Thoracic aorta (tissue), 2 donors: ENCODE measurements around the gene PPP1R12A. TPM values are rescaled to one million over a fixed set of nuclear protein-coding genes. Genes with fewer than 3 reads are reported as not detected.

Source experiments
- ATAC-seq: fragments of 150-250 bp; one replicate; pipeline ENCODE4 v1.8.0; 2017; ENCODE audit warnings: low read depth; ENCODE audit not compliant: insufficient number of reproducible peaks, low FRiP score
- DNase-seq: peaks from one replicate; pipeline ENCODE4 v3.0.0-alpha.2; 2020; ENCODE audit warnings: low spot score
- H3K27ac ChIP-seq, 2 donors: fragments of 200-600 bp; sonication (generic); 1 replicate in 1 of 2; 2 replicates in 1 of 2; pipeline ENCODE4 v1.5.1; 2016; ENCODE audit warnings: mild to moderate bottlenecking in 2 of 2, moderate library complexity in 2 of 2
- H3K27me3 ChIP-seq: fragments of 200-600 bp; sonication (generic); replicated peaks from 2 replicates; pipeline ENCODE4 v1.6.0; 2016; ENCODE audit warnings: mild to moderate bottlenecking; ENCODE audit not compliant: insufficient read depth
- H3K36me3 ChIP-seq: fragments of 200-600 bp; sonication (generic); one replicate; pipeline ENCODE4 v1.5.1; 2016
- H3K4me1 ChIP-seq, 2 donors: fragments of 200-600 bp; sonication (generic); 1 replicate in 1 of 2; 2 replicates in 1 of 2; pipeline versions ENCODE4 v1.5.1 to v1.6.0; 2016; ENCODE audit warnings: low read depth in 2 of 2, mild to moderate bottlenecking in 1 of 2; ENCODE audit not compliant: control insufficient read depth in 1 of 2
- H3K4me3 ChIP-seq: fragments of 200-600 bp; sonication (generic); 2 replicates; pipeline ENCODE4 v1.5.1; 2016; ENCODE audit warnings: mild to moderate bottlenecking
- H3K9me3 ChIP-seq: fragments of 200-600 bp; sonication (generic); 2 replicates; pipeline ENCODE4 v1.5.1; 2016
- CTCF ChIP-seq: fragments of 200-600 bp; sonication (generic); IDR thresholded peaks from one replicate; pipeline ENCODE4 v1.5.1; 2019; ENCODE audit warnings: antibody characterized with exemption
- total RNA-seq, 2 donors: library from RNA; depleted of rRNA; stranded (reverse); fragments of >200 nt; gene quantifications; one replicate each; pipeline versions ENCODE4 v1.1.0 to v1.2.3, GENCODE V29; 2016

Gene PPP1R12A
- total RNA-seq, 2 donors from 2014 or later = 151 to 199 TPM

- Histone ChIP-seq H3K27ac (no peak overlapping the region), H3K4me1 (peaks cover 0 to 5% of the 10 kb centered on the region in 2 donors), H3K9me3 (no peaks in the 10 kb centered on the region), H3K4me3 (no peak overlapping the region), H3K36me3 (no peaks in the 10 kb centered on the region), H3K27me3 (no peaks in the 10 kb centered on the region)
- no peak for TF ChIP-seq CTCF
- ATAC-seq = no peak
- no peak for DNase-seq
Measured at GRCh38 chr12:79975143-79975542, 40.2 kb upstream of the PPP1R12A start.

- no peaks in the 10 kb centered on the region for H3K9me3 ChIP-seq
- no peaks in the 10 kb centered on the region for H3K27me3 ChIP-seq
- H3K4me3 ChIP-seq = no peak overlapping the region
- no peak overlapping the region for H3K27ac ChIP-seq
- DNase-seq = no peak
- peaks cover 0 to 5% of the 10 kb centered on the region in 2 donors for H3K4me1 ChIP-seq
- ATAC-seq = no peak
- no peak for TF ChIP-seq CTCF
- no peaks in the 10 kb centered on the region for H3K36me3 ChIP-seq
Measured at GRCh38 chr12:79973801-79974200, 38.9 kb upstream of the PPP1R12A start.

- no peaks in the 10 kb centered on the region for H3K27me3 ChIP-seq
- peaks cover 4 to 9% of the 10 kb centered on the region in 2 donors for H3K4me1 ChIP-seq
- no peak for ATAC-seq
- DNase-seq = no peak
- TF ChIP-seq CTCF = no peak
- H3K9me3 ChIP-seq = no peaks in the 10 kb centered on the region
- no peaks in the 10 kb centered on the region for H3K36me3 ChIP-seq
- no peak overlapping the region for H3K4me3 ChIP-seq
- no peak overlapping the region for H3K27ac ChIP-seq
Measured at GRCh38 chr12:79964100-79964627, 29.3 kb upstream of the PPP1R12A start.

GRCh38 chr12:79961411-79961810 is 26.5 kb upstream of the PPP1R12A start:
- Histone ChIP-seq H3K36me3 (no peaks in the 10 kb centered on the region), H3K27ac (no peak overlapping the region), H3K4me3 (no peak overlapping the region), H3K27me3 (no peaks in the 10 kb centered on the region), H3K9me3 (no peaks in the 10 kb centered on the region), H3K4me1 (peaks cover 4 to 13% of the 10 kb centered on the region in 2 donors)
- TF ChIP-seq CTCF = no peak
- no peak for DNase-seq
- no peak for ATAC-seq

GRCh38 chr12:79959484-79959883 is 24.6 kb upstream of the PPP1R12A start:
- no peak for TF ChIP-seq CTCF
- Histone ChIP-seq H3K9me3 (peaks cover 10% of the 10 kb centered on the region), H3K27ac (peak overlapping the region; percentile 12 to 64), H3K4me1 (peaks cover 4 to 13% of the 10 kb centered on the region in 2 donors), H3K36me3 (no peaks in the 10 kb centered on the region), H3K27me3 (no peaks in the 10 kb centered on the region), H3K4me3 (no peak overlapping the region)
- DNase-seq = no peak
- peak; percentile 93 for ATAC-seq
